Measurements from ENCODE around the gene WWC1.

Gene WWC1

GRCh38 chr5:168299372-168299771, 7.9 kb downstream of the WWC1 start:
- Histone ChIP-seq H3K79me2 (ENCODE audit: control insufficient read depth, insufficient read depth, low read length, unreplicated experiment) (no peaks in the 10 kb centered on the region), H2AFZ (ENCODE audit: low read length, unreplicated experiment) (no peak overlapping the region), H3K27me3 (ENCODE audit: insufficient read depth, low read length) (no peaks in the 10 kb centered on the region), H3K4me3 (ENCODE audit: low read depth, low read length) (no peak overlapping the region), H3K36me3 (ENCODE audit: insufficient read depth, low read length) (no peaks in the 10 kb centered on the region), H3K27ac (ENCODE audit: low read depth, low read length) (no peak overlapping the region), H3K4me1 (ENCODE audit: control insufficient read depth, insufficient read depth, low read length, unreplicated experiment) (peaks cover 27% of the 10 kb centered on the region)

GRCh38 chr5:168300326-168301182, 9.1 kb downstream of the WWC1 start:
- Histone ChIP-seq H3K27me3 (ENCODE audit: insufficient read depth, low read length) (no peaks in the 10 kb centered on the region), H3K36me3 (ENCODE audit: insufficient read depth, low read length) (no peaks in the 10 kb centered on the region), H3K4me3 (ENCODE audit: low read depth, low read length) (no peak overlapping the region), H2AFZ (ENCODE audit: low read length, unreplicated experiment) (no peak overlapping the region), H3K27ac (ENCODE audit: low read depth, low read length) (no peak overlapping the region), H3K79me2 (ENCODE audit: control insufficient read depth, insufficient read depth, low read length, unreplicated experiment) (no peaks in the 10 kb centered on the region), H3K4me1 (ENCODE audit: control insufficient read depth, insufficient read depth, low read length, unreplicated experiment) (peaks cover 21% of the 10 kb centered on the region)

GRCh38 chr5:168301593-168302390, 10.3 kb downstream of the WWC1 start:
- H3K4me1 ChIP-seq (ENCODE audit: control insufficient read depth, insufficient read depth, low read length, unreplicated experiment), result peaks cover 16% of the 10 kb centered on the region
- H3K27ac ChIP-seq (ENCODE audit: low read depth, low read length), result no peak overlapping the region
- H2AFZ ChIP-seq (ENCODE audit: low read length, unreplicated experiment), result no peak overlapping the region
- H3K27me3 ChIP-seq (ENCODE audit: insufficient read depth, low read length), result no peaks in the 10 kb centered on the region
- no peaks in the 10 kb centered on the region for H3K36me3 ChIP-seq (ENCODE audit: insufficient read depth, low read length)
- H3K79me2 ChIP-seq (ENCODE audit: control insufficient read depth, insufficient read depth, low read length, unreplicated experiment), result no peaks in the 10 kb centered on the region
- no peak overlapping the region for H3K4me3 ChIP-seq (ENCODE audit: low read depth, low read length)

GRCh38 chr5:168302785-168303184, 11.3 kb downstream of the WWC1 start:
- H3K27ac ChIP-seq (ENCODE audit: low read depth, low read length), result no peak overlapping the region
- no peaks in the 10 kb centered on the region for H3K27me3 ChIP-seq (ENCODE audit: insufficient read depth, low read length)
- no peak overlapping the region for H3K4me3 ChIP-seq (ENCODE audit: low read depth, low read length)
- H3K79me2 ChIP-seq (ENCODE audit: control insufficient read depth, insufficient read depth, low read length, unreplicated experiment), result no peaks in the 10 kb centered on the region
- no peak overlapping the region for H2AFZ ChIP-seq (ENCODE audit: low read length, unreplicated experiment)
- no peaks in the 10 kb centered on the region for H3K36me3 ChIP-seq (ENCODE audit: insufficient read depth, low read length)
- H3K4me1 ChIP-seq (ENCODE audit: control insufficient read depth, insufficient read depth, low read length, unreplicated experiment), result peaks cover 16% of the 10 kb centered on the region

- H3K36me3 ChIP-seq (ENCODE audit: insufficient read depth, low read length), result no peaks in the 10 kb centered on the region
- no peak overlapping the region for H3K27ac ChIP-seq (ENCODE audit: low read depth, low read length)
- H3K4me3 ChIP-seq (ENCODE audit: low read depth, low read length), result no peak overlapping the region
- H2AFZ ChIP-seq (ENCODE audit: low read length, unreplicated experiment), result no peak overlapping the region
- H3K79me2 ChIP-seq (ENCODE audit: control insufficient read depth, insufficient read depth, low read length, unreplicated experiment), result no peaks in the 10 kb centered on the region
- peaks cover 16% of the 10 kb centered on the region for H3K4me1 ChIP-seq (ENCODE audit: control insufficient read depth, insufficient read depth, low read length, unreplicated experiment)
- no peaks in the 10 kb centered on the region for H3K27me3 ChIP-seq (ENCODE audit: insufficient read depth, low read length)
Observed at GRCh38 chr5:168303393-168304025, 12.1 kb downstream of the WWC1 start.

GRCh38 chr5:168304349-168304748, 12.9 kb downstream of the WWC1 start:
- Histone ChIP-seq H3K4me1 (ENCODE audit: control insufficient read depth, insufficient read depth, low read length, unreplicated experiment) (peaks cover 16% of the 10 kb centered on the region), H2AFZ (ENCODE audit: low read length, unreplicated experiment) (no peak overlapping the region), H3K27me3 (ENCODE audit: insufficient read depth, low read length) (no peaks in the 10 kb centered on the region), H3K4me3 (ENCODE audit: low read depth, low read length) (no peak overlapping the region), H3K36me3 (ENCODE audit: insufficient read depth, low read length) (no peaks in the 10 kb centered on the region), H3K79me2 (ENCODE audit: control insufficient read depth, insufficient read depth, low read length, unreplicated experiment) (no peaks in the 10 kb centered on the region), H3K27ac (ENCODE audit: low read depth, low read length) (no peak overlapping the region)

- Histone ChIP-seq H2AFZ (ENCODE audit: low read length, unreplicated experiment) (no peak overlapping the region), H3K27me3 (ENCODE audit: insufficient read depth, low read length) (no peaks in the 10 kb centered on the region), H3K27ac (ENCODE audit: low read depth, low read length) (no peak overlapping the region), H3K79me2 (ENCODE audit: control insufficient read depth, insufficient read depth, low read length, unreplicated experiment) (no peaks in the 10 kb centered on the region), H3K36me3 (ENCODE audit: insufficient read depth, low read length) (no peaks in the 10 kb centered on the region), H3K4me3 (ENCODE audit: low read depth, low read length) (no peak overlapping the region), H3K4me1 (ENCODE audit: control insufficient read depth, insufficient read depth, low read length, unreplicated experiment) (peaks cover 16% of the 10 kb centered on the region)
Observed at GRCh38 chr5:168305281-168305680, 13.8 kb downstream of the WWC1 start.

- no peak overlapping the region for H3K4me3 ChIP-seq (ENCODE audit: low read depth, low read length)
- no peak overlapping the region for H2AFZ ChIP-seq (ENCODE audit: low read length, unreplicated experiment)
- no peaks in the 10 kb centered on the region for H3K36me3 ChIP-seq (ENCODE audit: insufficient read depth, low read length)
- no peaks in the 10 kb centered on the region for H3K79me2 ChIP-seq (ENCODE audit: control insufficient read depth, insufficient read depth, low read length, unreplicated experiment)
- no peaks in the 10 kb centered on the region for H3K27me3 ChIP-seq (ENCODE audit: insufficient read depth, low read length)
- peaks cover 12% of the 10 kb centered on the region for H3K4me1 ChIP-seq (ENCODE audit: control insufficient read depth, insufficient read depth, low read length, unreplicated experiment)
- H3K27ac ChIP-seq (ENCODE audit: low read depth, low read length), result no peak overlapping the region
Observed at GRCh38 chr5:168307022-168307421, 15.6 kb downstream of the WWC1 start.

- no peak overlapping the region for H3K27ac ChIP-seq (ENCODE audit: low read depth, low read length)
- no peaks in the 10 kb centered on the region for H3K27me3 ChIP-seq (ENCODE audit: insufficient read depth, low read length)
Observed at GRCh38 chr5:168307925-168308584, 16.6 kb downstream of the WWC1 start.

GRCh38 chr5:168308976-168309598, 17.6 kb downstream of the WWC1 start:
- no peak overlapping the region for H2AFZ ChIP-seq (ENCODE audit: low read length, unreplicated experiment)
- no peaks in the 10 kb centered on the region for H3K79me2 ChIP-seq (ENCODE audit: control insufficient read depth, insufficient read depth, low read length, unreplicated experiment)
- no peak overlapping the region for H3K27ac ChIP-seq (ENCODE audit: low read depth, low read length)
- peaks cover 10% of the 10 kb centered on the region for H3K4me1 ChIP-seq (ENCODE audit: control insufficient read depth, insufficient read depth, low read length, unreplicated experiment)
- H3K4me3 ChIP-seq (ENCODE audit: low read depth, low read length), result no peak overlapping the region
- no peaks in the 10 kb centered on the region for H3K36me3 ChIP-seq (ENCODE audit: insufficient read depth, low read length)
- no peaks in the 10 kb centered on the region for H3K27me3 ChIP-seq (ENCODE audit: insufficient read depth, low read length)

More at GRCh38 chr5:168307925-168308584, 16.6 kb downstream of the WWC1 start:
- H3K4me3 ChIP-seq (ENCODE audit: low read depth, low read length), result no peak overlapping the region
- no peaks in the 10 kb centered on the region for H3K79me2 ChIP-seq (ENCODE audit: control insufficient read depth, insufficient read depth, low read length, unreplicated experiment)
- H2AFZ ChIP-seq (ENCODE audit: low read length, unreplicated experiment), result no peak overlapping the region
- H3K36me3 ChIP-seq (ENCODE audit: insufficient read depth, low read length), result no peaks in the 10 kb centered on the region
- H3K4me1 ChIP-seq (ENCODE audit: control insufficient read depth, insufficient read depth, low read length, unreplicated experiment), result peaks cover 4% of the 10 kb centered on the region

Data from ACC112 (cell line).